ENCODE data around the gene GALNT18. TPM values are rescaled to one million over a fixed set of nuclear protein-coding genes. Genes with fewer than 3 reads are reported as not detected.

GALNT18 gene
- total and polyA plus RNA-seq, 2 donors: 21.6 to 33.2 TPM

DNA sequence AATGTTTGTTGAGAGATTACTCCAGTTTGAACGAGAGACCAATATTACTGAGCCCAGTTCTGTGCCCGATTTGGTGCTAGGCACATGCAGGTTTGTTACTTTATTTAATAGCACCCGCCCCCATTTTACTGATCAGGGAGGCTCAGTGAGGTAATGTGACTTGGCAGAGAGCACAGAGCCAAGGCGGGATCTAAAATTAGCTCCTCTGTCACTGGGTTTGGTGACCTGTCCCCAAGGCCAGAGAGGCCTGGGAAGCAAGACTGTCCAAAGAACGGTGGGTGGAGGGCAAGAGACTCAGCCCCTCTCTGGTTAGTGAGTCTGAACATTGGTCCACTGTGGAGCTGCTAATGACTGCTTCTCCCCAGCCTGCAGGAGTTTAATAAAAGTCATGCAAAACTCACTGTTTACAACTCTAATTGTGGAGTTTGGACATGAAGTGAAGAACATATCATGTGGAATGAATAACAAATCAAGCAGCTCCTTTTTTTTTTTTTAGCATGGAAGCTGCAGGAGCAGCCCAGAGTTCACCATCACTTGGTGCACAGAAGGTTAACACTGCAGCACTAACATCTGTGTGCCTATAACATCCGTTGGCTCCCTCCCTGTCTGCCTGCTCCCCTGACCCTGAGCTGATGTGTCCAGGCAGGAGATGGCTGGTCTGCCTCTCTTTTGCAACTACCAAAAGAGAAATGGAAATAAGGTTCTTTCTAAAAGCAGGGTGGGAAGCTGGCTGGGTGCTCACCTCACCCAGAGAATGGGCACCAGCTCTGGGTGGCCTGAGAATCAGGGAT, 307.7 kb downstream of the GALNT18 start:
- WGBS: 54% methylated on average over 6 of the region's 6 CpGs
- no peak overlapping the region for H3K27ac ChIP-seq (ENCODE audit: low read depth)

DNA sequence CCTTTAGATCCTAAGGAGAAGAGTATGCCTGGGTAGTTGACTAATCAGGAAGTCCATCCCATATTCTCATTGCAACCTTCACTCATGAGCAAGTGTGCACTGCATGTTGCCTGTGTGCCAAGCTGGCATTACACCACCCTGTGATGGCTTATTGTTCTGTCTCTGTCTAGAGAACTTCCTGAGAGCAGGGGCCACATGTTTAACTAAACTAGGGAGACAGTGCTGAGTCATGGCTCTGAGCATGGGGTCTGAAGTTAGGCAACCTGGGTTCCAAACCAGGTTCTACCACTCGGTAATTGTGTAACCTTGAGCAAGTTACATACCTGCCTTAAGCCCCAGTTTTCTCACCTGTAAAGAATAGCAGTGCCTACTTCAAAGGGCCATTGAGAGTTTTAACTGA, 308.4 kb downstream of the GALNT18 start:
- Histone ChIP-seq H3K36me3 (ENCODE audit: insufficient read depth) (no peaks in the 10 kb centered on the region), H3K4me3 (ENCODE audit: low read depth, low read length) (no peak overlapping the region), H3K4me1 (ENCODE audit: insufficient read depth) (no peaks in the 10 kb centered on the region), H3K27ac (ENCODE audit: low read depth) (no peak overlapping the region)
- 83% methylated on average over 1 of the region's 1 CpG for WGBS
- no peak for DNase-seq (ENCODE audit: extremely low spot score)

More for the DNA sequence above, 307.7 kb downstream of the GALNT18 start:
- H3K36me3 ChIP-seq (ENCODE audit: insufficient read depth): no peaks in the 10 kb centered on the region
- H3K4me1 ChIP-seq (ENCODE audit: insufficient read depth): no peaks in the 10 kb centered on the region
- H3K4me3 ChIP-seq (ENCODE audit: low read depth, low read length): no peak overlapping the region
- DNase-seq (ENCODE audit: extremely low spot score): no peak

DNA sequence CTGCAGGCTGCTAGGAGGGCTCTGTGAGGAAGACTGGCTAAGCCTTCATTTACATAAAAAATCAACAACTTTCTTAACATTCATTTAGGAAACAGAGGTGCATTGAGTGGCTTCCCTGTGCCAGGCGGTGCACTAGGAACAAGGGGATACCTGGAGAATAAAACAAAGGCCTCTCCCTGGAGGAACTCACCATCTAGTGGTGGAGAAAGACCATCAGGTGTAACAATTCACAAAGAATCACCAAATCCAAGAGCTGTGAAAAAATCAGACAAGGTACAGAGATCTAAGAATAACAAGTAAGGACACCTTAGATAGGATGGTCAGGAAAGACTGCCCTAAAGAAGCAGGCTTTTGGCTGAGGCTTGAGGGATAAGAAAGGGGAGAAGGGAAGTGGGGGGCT, 309.1 kb downstream of the GALNT18 start:
- H3K36me3 ChIP-seq (ENCODE audit: insufficient read depth): no peaks in the 10 kb centered on the region
- no peak overlapping the region for H3K4me3 ChIP-seq (ENCODE audit: low read depth, low read length)
- no peaks in the 10 kb centered on the region for H3K4me1 ChIP-seq (ENCODE audit: insufficient read depth)
- no peak overlapping the region for H3K27ac ChIP-seq (ENCODE audit: low read depth)
- DNase-seq (ENCODE audit: extremely low spot score): no peak
- WGBS: 98% methylated on average over 1 of the region's 1 CpG

DNA sequence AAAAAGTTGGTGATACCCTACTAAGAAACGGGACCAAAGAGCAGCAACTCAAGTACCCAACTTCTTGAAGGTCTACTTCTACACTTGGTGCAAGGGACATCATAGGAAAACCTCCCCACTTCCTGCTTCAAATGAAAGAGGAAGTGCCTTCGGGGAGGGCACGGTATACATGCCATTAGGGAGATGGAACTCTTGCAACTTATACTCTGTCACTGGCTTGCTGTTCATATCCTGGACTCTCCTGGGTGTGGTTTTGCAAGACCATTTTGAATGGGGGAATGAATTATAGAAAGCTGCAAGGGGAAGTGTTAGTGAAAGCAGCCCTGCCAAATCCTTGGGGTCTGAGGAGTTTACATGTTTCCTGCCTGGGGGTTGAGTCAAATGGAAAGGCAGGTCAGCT, 310.6 kb downstream of the GALNT18 start:
- DNase-seq (ENCODE audit: extremely low spot score): no peak
- 70% methylated on average over 3 of the region's 3 CpGs for WGBS
- Histone ChIP-seq H3K4me1 (ENCODE audit: insufficient read depth) (no peaks in the 10 kb centered on the region), H3K36me3 (ENCODE audit: insufficient read depth) (no peaks in the 10 kb centered on the region), H3K4me3 (ENCODE audit: low read depth, low read length) (no peak overlapping the region), H3K27ac (ENCODE audit: low read depth) (no peak overlapping the region)

DNA sequence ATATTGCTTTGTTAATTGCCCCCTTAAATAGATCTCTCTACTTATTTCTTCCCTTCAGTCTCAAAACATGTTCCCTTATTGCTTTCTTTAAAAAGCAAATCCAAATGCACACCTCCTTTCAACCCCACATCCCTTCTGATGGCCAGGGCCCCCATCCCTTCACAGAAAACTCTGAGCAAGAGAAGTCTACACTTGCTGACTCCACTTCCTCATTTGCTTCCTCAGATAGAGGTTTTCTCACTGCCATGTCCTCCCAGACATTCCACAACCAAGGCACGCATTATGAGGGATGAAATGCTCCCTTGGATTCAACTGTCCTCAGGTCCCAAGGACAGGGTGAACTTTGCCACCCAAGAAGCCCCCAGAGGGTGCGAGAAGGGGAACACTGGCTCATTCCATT, 311.9 kb downstream of the GALNT18 start:
- no peak for DNase-seq (ENCODE audit: extremely low spot score)
- Histone ChIP-seq H3K27ac (ENCODE audit: low read depth) (no peak overlapping the region), H3K4me3 (ENCODE audit: low read depth, low read length) (no peak overlapping the region), H3K4me1 (ENCODE audit: insufficient read depth) (no peaks in the 10 kb centered on the region), H3K36me3 (ENCODE audit: insufficient read depth) (no peaks in the 10 kb centered on the region)
- WGBS: 98% methylated on average over 2 of the region's 2 CpGs

DNA sequence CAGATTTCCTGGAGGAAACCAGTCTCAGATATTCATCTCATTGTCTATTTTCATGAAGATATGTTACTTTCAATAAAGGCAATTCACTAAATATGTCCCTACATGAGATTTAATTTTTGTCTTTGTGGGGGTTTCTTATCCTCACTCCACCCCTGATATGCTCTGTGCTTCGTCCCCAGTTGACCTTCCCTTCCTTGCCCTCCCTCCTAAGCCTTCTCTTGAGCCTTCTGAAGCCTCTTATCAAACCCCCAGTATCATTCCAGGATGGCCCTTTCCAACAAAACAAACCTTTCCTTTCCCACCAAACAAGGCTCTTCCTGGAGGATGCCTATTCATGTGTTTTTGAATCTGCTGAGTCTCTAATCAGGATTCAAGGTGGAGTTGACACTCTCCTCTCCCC, 313.6 kb downstream of the GALNT18 start:
- Histone ChIP-seq H3K4me3 (ENCODE audit: low read depth, low read length) (no peak overlapping the region), H3K27ac (ENCODE audit: low read depth) (no peak overlapping the region), H3K4me1 (ENCODE audit: insufficient read depth) (no peaks in the 10 kb centered on the region), H3K36me3 (ENCODE audit: insufficient read depth) (no peaks in the 10 kb centered on the region)
- no peak for DNase-seq (ENCODE audit: extremely low spot score)
- 89% methylated on average over 1 of the region's 1 CpG for WGBS

DNA sequence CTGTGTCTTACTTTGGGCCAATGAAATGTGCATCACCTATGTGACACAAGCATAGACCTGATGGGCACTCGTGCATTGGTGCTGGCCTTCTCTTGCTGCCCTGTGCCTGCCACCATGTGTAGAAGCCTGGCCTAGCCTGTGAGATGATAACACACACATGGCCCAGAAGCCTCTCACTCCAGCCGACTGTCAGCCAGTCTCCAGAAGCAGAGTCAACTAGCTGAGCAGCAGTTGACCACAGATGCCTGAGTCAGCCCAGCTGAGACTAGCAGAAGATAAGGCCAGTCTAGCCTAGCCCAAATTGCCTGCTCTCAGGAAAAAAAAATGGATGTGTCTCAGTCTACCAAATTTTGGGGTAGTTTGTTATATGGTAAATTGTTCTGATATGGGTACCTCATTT, 314.9 kb downstream of the GALNT18 start:
- no peak for DNase-seq (ENCODE audit: extremely low spot score)
- H3K4me3 ChIP-seq (ENCODE audit: low read depth, low read length): no peak overlapping the region
- H3K27ac ChIP-seq (ENCODE audit: low read depth): no peak overlapping the region
- no peaks in the 10 kb centered on the region for H3K4me1 ChIP-seq (ENCODE audit: insufficient read depth)
- no peaks in the 10 kb centered on the region for H3K36me3 ChIP-seq (ENCODE audit: insufficient read depth)
- WGBS: 75% methylated on average over 2 of the region's 2 CpGs

DNA sequence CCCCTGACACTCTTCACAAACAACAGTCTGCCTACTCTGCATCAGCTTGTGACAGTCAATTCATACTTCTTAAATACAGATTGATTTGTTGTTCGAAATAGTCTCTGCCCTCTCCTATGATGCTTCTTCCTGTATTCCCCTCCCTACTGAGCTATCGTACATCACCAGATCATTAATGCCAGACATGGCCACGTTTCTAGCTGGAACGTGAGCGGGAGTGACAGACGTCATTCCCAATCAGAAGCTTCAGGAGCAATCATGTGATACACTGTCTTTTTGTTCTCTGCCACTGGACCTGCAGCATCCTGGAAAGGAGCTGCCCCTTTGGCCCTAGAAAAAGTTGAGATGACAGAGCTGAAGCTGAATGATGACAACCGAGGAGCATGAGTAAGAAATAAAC, 317.3 kb downstream of the GALNT18 start:
- no peaks in the 10 kb centered on the region for H3K4me1 ChIP-seq (ENCODE audit: insufficient read depth)
- 82% methylated on average over 7 of the region's 7 CpGs for WGBS

DNA sequence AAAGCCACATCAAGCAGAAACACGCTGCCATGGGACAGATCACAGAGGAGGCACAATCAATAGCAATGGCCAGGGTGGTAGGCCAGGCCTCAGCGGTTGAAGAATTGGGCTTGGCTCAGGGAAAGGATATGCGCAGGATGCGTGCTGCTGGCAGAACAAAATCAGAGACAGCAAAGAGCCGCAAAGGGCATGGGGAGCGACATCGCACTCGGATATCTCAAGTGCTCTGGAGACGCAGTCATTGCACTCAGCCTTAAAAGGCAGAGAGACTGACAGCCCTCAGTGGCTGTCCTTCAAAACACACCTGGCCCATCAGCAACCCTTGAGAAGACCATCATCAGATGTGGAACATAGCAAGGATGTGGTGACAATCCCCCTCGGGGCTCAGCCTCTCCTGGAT, 319.2 kb downstream of the GALNT18 start:
- Histone ChIP-seq H3K4me3 (ENCODE audit: low read depth, low read length) (no peak overlapping the region), H3K27ac (ENCODE audit: low read depth) (no peak overlapping the region), H3K36me3 (ENCODE audit: insufficient read depth) (no peaks in the 10 kb centered on the region), H3K4me1 (ENCODE audit: insufficient read depth) (no peaks in the 10 kb centered on the region)
- WGBS: 88% methylated on average over 10 of the region's 10 CpGs
- no peak for DNase-seq (ENCODE audit: extremely low spot score)

More for the DNA sequence above, 317.3 kb downstream of the GALNT18 start:
- Histone ChIP-seq H3K4me3 (ENCODE audit: low read depth, low read length) (no peak overlapping the region), H3K27ac (ENCODE audit: low read depth) (no peak overlapping the region), H3K36me3 (ENCODE audit: insufficient read depth) (no peaks in the 10 kb centered on the region)
- no peak for DNase-seq (ENCODE audit: extremely low spot score)

DNA sequence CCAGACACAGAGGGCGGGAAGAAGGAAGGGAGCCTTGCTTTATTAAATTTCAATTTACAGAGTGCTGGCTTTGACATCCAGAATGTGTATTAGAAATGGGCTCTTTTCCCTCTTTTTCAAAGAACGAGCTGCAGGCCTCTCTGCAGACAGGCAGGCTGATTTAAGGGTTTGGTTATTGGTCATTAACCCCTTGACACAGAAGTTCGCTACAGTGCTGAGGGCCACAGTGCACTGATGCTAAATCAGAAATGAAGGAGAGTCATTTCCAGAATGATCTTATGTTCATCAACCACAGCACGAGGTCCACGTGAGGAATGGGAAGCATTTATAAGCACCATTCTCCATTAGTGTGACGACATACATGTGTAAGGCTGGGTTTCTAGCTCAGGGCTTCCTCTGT, 320.6 kb downstream of the GALNT18 start:
- WGBS: 91% methylated on average over 6 of the region's 6 CpGs
- no peaks in the 10 kb centered on the region for H3K36me3 ChIP-seq (ENCODE audit: insufficient read depth)
- H3K4me1 ChIP-seq (ENCODE audit: insufficient read depth): no peaks in the 10 kb centered on the region
- no peak overlapping the region for H3K4me3 ChIP-seq (ENCODE audit: low read depth, low read length)
- no peak overlapping the region for H3K27ac ChIP-seq (ENCODE audit: low read depth)
- no peak for DNase-seq (ENCODE audit: extremely low spot score)

DNA sequence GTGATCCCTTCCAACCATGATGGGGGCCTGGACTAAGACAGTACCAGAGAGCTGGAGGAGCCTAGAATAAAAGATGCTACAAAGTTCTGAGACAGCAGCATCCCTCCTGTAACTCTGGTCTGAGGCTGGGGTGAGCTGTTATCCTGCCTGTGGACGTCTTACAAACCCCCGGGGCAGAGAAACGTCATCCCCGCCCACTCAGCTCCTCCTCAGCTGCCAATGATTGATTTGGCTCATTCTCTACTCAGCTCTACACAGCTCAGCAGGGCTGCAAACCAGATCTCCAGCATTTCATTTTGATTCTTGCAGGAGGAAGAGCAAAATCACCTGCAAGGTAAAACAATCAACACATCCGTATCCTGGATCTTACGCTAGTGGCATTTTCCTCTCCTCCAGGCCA, 324.2 kb downstream of the GALNT18 start:
- Histone ChIP-seq H3K4me1 (ENCODE audit: insufficient read depth) (no peaks in the 10 kb centered on the region), H3K4me3 (ENCODE audit: low read depth, low read length) (no peak overlapping the region), H3K36me3 (ENCODE audit: insufficient read depth) (no peaks in the 10 kb centered on the region), H3K27ac (ENCODE audit: low read depth) (no peak overlapping the region)
- DNase-seq (ENCODE audit: extremely low spot score): no peak
- 64% methylated on average over 6 of the region's 6 CpGs for WGBS

DNA sequence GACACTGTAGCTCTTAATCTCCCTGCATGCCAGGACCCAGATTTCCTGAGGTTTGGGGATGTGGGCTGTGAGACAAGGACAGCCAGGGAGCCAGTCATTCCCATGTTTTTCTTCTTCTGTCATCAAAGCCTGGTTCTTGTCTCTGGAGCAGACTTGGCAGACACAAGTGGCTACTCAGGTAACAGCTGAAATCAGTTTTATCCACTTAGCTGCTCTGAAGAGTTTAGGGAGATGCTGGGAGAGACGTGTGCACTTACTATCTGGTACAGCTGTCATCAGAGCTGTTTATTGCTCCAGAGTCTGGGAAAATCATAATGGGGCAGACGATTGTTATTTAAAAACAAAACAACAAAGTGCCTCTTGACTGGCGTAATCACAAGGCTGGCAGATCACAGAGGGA, 325.4 kb downstream of the GALNT18 start:
- Histone ChIP-seq H3K36me3 (ENCODE audit: insufficient read depth) (no peaks in the 10 kb centered on the region), H3K4me3 (ENCODE audit: low read depth, low read length) (no peak overlapping the region), H3K4me1 (ENCODE audit: insufficient read depth) (no peaks in the 10 kb centered on the region), H3K27ac (ENCODE audit: low read depth) (no peak overlapping the region)
- 45% methylated on average over 3 of the region's 3 CpGs for WGBS
- no peak for DNase-seq (ENCODE audit: extremely low spot score)

DNA sequence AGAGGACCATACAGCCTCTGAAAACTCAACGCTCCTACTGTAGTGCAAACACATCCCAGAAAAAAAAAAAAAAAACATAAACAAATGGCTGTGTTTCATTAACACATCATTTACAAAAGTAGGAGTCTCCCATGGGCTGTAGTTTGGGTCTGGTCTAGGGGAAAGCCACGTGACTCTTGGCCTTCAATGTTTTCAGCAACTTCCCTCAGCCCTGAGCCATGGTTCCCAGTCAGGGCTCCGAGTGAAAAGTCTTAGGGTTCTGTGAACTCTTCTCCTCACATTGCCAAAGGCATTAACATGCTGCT, 327.3 kb downstream of the GALNT18 start:
- H3K27ac ChIP-seq (ENCODE audit: low read depth): no peak overlapping the region
- H3K4me3 ChIP-seq (ENCODE audit: low read depth, low read length): no peak overlapping the region
- no peak for DNase-seq (ENCODE audit: extremely low spot score)
- no peaks in the 10 kb centered on the region for H3K4me1 ChIP-seq (ENCODE audit: insufficient read depth)
- H3K36me3 ChIP-seq (ENCODE audit: insufficient read depth): no peaks in the 10 kb centered on the region
- WGBS: 50% methylated on average over 3 of the region's 3 CpGs

DNA sequence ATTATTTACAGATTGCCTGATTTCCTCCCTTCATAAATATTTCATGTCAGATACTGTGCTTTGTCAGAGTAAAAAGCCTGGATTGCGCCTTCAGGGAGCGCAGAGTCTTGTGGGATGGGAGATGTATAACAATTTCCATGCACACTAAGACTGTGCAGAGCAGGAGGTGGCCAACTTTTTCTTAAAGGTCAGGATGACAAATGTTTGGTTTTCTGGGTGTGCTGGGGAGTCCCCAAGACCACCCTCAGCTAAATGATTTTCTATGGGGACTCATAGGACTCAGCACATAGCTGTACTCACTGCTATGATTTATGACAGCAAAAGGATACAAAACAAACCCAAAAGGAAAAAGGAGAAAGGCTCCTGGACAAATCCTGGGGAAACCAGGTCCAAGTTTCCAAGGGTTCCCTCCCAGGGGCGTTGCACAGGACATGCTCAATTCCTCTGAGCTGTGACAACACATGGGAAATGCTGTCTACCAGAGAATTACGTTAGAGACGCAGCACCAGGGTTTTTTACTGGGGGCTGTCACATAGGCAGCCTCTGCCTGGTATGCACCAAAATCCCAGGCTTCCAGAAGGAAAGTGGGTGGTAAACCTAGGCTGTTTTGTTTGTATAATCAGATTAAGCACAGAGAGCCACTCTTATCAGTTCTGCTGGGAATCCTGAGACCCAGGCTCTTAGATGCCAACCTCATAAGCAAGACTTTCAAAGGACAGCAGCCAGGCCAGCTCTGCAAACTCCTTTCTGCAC, 327.8 kb downstream of the GALNT18 start:
- Histone ChIP-seq H3K36me3 (ENCODE audit: insufficient read depth) (no peaks in the 10 kb centered on the region), H3K4me3 (ENCODE audit: low read depth, low read length) (no peak overlapping the region), H3K4me1 (ENCODE audit: insufficient read depth) (no peaks in the 10 kb centered on the region), H3K27ac (ENCODE audit: low read depth) (no peak overlapping the region)
- WGBS: 58% methylated on average over 5 of the region's 5 CpGs
- no peak for DNase-seq (ENCODE audit: extremely low spot score)

Measured in urinary bladder (tissue), 4 donors.